GM21381 (cell line): ENCODE results near the gene PTPA.
"Not testable (repeated sequence)": the region's sequence is repeated elsewhere in the genome, so short reads cannot be mapped to it uniquely, and the experiment has no call there.

Source experiments
- ATAC-seq: cut with Tn5 transposase; IDR thresholded peaks from one replicate; pipeline ENCODE4 v1.9.1; 2021; ENCODE audit warnings: mild to moderate bottlenecking, moderate library complexity; ENCODE audit not compliant: unreplicated experiment

PTPA gene

DNA sequence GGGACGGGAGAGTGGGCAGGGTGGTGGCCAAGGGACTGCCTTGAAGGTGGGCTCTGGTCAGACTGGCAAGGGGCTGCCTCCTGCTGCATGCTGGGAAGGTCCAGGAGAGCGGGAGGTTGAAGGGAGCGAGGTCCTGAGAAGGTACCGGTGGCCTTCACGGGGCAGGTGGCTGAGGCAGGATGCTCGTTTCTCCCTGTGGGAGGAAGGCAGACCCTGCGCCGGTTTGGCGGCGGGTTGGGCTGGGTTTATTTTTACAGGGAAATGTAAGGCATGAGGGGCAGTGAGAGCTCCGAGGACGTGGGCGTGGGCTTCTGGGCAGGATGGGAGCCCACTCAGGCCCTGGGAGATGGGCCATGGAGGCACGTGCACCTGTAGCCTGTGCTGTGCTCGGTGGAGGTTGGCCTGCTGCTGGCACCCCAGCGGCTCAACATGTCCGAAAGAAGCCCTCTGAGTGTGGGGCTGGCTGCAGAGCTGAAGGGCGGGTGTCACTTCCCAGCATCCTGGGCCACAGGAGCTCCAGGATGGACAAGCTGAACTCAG, 39.5 kb downstream of the PTPA start:
- ATAC-seq, result no peak

DNA sequence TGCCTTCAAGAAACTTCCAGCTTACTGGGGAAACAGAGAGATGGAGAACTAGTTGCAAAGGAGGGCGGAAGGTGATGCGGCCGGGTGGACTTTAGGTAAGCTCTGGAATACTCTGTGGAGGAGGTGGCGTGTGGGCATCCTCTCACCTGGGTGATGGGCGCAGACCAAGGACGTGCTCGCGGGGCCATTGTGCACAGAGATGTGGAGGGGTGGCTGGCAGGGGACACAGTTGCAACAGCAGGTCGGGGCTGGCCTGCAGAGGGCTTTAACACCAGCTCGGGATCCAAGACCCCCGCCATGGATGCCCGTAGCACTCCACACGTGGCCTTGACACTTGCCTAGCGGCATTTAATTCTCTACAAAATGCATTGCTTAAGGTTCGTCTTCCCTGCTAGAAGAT, 40.3 kb downstream of the PTPA start:
- no peak for ATAC-seq

DNA sequence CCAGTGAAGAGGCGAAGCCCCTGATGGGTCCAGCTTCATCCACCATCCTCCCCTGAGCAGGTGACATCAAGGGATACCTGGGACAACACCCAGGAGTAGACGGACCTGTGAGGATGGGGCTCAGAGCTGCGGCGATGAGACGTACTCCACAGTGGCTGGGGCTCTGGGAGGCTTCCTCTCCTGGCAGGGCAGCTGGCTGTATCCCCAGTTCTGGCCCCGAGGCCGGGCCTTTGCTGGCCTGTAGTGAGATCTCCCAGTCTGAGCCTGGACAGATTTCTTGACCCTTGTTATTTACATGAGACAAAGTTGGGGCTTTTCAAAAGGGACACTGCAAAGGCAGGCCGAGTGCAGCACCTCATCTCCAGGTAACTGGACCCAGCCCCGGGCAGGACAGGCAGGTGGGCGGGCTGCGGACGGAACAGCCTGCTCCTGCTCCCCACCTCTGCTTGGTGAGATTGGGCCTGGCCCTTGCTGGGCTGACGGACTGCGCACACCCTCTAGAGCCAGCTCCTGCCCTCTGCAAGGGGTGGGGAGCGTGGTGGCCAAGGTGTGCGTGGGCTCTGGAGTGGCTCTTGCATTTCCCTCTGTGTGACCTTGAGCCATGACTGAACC, 43.8 kb downstream of the PTPA start:
- ATAC-seq, result no peak

DNA sequence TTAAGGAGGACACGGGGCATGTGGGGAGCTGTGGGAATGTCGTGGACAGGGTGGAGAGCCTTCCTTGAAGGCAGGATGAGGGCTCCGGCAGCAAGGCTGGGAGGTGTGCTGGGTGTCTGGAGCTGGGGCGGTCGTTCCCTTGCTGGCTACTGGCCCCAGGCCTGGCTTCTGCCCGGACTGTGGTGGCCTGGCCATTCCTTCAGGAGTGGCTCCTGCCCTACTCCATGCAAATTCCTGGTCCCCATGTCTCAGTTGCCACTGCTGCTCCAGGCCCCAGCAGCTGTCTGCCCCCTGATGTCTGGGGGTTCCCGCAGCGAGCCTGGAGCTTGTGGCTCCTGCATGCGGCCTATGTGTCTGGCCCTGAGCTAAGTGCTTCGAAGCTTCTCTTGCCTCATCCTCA, 44.9 kb downstream of the PTPA start:
- ATAC-seq, result no peak

DNA sequence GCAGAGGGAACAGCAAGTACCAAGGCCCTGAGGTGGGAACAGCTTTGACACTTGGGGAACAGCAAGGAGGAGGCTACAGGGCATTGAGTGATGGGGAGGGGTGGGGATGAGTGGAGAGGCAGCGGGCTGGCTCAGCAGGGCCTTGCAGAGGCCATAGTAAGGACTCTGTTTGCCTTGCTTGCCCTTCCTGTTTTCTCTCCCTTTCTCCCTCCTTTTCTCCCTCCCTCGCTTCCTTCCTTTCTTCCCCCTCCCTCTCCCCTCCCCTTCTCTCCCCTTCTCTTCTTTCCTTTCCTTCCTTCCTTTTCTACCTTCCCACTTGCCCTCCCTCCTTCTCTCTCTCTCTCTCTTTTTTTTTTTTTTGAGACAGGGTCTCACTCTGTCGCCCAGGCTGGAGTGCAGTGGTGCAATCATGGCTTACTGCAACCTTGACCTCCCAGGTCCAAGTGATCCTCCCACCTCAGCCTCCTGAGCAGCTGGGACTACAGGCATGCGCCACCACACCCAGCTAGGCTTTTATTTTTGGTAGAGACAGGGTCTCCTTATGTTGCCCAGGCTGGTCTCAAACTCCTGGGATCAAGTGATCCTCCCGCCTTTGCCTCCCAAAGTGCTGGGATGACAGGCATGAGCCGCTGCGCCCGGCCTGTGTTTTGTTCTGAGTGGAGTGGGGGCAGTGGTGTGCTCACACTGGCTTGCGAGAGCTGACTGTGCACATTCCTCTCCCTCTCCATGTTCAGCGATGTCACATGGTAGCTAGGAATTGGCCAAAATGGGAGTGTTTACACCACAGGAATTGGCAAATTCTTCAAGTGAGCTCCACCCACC, 49.7 kb downstream of the PTPA start:
- no peak for ATAC-seq

DNA sequence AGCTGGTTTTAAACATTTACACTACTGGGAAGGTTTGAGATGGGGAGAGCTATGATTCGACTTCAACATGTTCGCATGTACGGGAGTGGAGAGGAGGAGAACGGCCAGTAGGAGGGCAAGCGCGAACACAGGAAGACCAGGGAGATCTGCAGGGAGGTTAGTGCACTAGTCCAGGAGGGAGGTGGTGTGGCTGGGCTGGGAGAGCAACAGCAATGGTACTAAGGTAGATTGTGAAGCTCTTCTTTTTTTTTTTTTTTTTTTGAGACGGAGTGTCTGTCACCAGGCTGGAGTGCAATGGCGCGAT, 50.3 kb downstream of the PTPA start:
- ATAC-seq, result no peak

DNA sequence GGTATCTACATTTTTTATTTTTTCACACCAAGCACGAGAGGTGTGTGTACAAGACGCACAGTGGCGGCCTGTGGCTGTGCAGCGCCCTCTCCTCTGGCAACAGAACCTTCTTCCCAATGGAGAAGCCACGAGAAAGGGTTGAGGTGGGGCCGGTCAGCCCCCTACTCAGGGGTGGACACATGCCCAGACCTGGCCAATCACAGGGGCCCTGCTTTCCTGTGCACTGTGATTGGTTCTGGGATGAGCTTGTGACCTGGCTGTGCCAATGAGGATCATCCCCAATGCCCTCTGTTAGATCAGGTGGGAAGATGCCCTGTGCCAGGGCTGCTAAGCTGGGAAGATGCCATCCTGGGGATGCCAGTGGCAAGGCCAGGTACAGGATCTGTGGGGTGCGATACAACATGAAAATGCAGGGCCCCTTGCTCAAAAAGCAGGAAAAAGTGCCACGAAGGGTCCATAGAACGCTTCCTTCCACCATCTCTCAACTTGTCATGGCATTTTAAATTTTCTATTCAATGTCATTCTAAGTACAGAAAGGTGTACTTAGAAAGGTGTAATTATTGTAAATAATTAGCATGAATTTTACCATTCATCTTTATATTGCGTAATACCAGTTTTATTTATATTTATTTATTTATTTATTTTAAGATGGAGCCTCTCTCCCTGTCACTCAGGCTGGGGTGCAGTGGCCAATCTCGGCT, 51.4 kb downstream of the PTPA start:
- ATAC-seq, result no peak

DNA sequence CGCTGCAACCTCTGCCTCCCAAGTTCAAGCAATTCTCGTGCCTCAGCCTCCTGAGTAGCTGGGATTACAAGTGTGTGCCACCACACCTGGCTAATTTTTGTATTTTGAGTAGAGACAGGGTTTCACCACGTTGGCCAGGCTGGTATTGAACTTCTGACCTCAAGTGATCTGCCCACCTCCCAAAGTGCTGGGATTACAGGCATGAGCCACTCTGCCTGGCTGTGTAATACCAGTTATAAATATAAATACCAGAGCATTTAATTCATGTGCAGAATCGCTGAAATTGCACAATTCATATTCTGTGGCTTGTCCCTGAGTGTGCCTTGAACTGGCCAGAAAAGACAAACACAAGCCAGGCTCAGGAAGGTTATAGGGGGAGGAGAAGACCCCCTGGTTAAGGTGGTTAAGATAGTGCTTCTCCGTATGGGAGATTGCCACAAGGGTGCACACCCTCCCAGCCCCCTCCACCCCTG, 52.0 kb downstream of the PTPA start:
- not testable (repeated sequence) for ATAC-seq

DNA sequence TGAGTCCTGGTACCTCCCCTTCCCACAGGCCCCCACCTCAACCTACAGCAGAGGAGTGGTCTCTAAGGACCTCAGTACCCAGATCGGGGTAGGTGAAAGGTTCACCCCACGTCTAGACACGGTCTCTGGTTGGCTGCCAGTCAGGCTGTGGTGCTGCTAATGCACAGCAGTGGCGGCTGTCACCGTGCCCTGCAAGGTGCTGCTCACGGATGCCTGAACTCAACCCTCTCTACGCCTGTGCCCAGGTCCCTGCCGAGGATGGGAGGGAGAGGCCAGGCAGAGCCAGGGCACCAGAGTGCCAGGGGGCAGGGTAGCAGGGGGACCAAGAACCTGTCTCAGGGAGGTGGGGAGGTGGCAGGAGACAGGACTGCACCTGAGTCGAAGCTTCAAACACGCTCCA, 52.5 kb downstream of the PTPA start:
- no peak for ATAC-seq

DNA sequence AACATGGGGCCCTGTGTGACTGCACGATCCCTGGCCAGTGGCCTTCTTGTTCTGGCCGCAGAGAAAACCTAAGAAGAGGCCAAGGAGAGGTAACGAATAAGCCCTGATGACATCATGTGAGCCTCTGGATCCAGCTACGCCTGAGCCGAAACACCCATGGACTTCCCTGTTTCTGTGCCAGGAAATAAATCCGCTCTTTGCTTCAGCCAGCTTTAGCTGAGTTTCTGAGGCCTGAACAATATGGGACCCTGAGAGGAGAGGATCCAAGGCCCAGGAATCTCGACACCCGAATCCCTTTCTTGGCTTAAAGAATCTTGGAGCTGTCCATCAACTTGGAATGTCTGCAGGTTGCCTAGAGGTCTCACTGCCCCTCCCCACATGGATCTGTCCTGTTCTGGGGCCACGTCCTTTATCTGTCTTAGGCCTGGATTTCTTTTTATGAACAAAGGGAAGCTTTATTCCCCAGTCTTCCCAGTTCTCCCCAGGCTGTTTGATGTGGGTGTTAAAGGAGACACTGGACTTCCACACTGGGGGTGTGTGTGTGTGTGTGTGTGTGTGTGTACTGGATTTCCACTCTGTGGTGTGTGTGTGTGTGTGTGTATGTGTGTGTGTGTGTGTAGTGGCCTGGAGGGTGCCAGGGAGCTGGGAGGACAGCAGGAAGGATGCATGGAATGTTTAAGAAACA, 53.2 kb downstream of the PTPA start:
- ATAC-seq, result no peak

DNA sequence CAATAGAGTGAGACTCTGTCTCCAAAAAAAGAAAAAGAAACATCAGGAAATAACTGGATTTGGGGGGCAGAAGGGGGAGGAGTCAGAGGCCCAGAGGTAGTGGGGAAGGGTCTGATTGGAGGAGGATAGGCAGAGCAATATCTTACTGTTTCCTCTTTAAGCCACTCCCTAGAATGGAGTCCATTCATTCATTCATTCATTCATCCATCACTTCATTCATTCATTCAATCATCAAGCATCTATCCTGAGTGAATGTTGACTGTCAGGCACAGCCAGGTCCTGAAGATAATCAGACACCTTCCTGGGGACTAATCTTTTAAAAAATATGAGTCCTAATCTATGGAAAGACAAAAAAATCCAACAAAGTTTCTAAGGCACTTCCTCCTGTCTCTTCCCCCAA, 54.0 kb downstream of the PTPA start:
- no peak for ATAC-seq

DNA sequence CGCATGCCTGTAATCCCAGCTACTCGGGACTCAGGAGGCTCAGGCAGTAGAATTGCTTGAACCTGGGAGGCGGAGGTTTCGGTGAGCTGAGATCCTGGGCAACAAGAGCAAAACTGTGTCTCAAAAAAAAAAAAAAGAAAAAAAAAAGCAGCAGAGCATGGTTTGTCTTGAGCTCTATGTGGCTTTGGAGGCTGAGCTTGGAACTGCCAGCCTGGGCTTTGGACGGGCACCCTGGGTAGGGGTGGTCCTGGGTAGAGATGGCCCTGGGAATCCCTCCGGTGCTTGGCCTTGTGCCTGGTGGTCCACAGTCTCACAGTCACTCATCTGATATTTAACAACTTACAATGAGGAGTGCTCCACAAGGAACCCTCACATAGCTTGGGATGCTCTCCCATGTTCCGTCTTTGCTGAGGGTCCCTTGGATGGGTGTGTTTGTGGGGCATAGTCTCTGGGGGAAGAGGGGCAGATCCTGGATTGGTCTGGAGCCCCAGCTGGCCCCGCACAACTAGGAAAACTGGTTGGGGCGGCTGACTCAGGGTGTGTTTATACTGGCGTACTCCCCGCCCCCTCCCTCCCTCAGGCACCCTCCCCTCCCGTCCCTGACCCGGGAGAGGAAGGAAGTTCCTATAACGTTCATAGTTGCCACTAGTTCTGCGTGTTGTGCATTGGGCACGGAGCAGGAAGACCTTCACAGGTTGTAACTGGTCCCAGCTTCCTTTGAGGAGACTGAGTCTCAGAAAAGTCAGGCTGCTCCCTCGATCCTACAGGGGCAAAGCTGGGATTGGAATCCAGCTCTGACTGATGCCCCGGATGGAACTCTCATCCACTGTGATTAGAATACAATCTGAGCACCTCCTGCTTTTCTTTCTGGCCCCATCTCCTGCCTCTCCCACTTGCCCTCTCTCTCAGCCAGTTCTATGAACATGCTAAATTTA, 55.7 kb downstream of the PTPA start:
- no peak for ATAC-seq

DNA sequence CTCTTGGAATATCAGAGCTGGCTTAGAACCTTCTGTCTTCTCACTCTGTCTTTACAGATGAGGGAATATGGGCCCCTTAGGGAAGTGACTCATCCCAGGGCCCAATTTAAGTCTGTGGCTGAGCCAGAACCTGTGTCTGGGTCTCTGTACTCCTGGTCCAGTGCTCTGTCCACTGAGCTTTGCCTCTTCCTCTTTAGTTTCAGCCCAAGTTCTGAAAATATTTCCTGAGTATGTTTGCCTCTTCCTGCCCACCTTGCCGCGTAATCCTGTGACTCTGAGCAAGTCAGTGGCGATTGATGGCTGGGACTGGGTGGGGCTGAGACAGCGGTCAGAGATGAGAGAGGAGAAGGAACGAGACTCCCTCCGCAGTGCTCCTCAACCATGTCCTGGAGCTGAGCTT, 59.0 kb downstream of the PTPA start:
- no peak for ATAC-seq

DNA sequence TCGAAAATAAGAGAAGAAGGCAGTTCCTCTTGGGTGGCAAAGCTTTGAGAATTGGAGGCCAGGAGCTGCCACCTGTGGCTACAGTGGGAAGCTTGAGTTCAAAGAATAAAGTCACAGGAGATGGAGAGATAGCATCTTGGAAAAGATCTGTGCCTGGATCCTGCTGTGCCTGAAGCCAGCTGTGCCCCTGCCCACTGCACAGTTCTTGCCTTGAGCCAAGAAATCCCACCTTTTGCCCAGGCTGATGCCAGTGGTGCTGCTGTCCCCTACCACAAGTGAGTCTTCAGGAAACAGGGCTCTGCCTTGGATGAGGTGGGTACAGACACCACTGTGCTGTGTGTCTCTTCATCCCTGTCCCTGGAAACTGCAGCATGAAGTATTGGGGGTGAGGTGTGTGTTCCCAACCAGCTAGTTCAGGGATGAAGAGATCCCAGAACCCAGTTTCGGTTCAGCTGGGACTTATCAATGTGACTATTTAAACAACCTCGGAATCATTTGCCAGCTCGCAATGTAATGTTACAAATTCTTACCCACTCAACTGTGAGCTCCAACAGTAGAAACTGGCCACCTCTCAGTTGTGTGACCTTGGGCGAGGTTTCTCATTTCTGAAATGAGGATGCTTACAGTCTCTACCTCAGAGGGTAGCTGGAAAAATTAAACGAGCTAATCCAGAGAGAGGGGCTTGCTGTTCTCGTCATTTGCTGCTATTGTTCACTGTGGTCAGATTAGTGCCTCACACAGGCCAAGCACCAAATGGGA, 61.0 kb downstream of the PTPA start:
- no peak for ATAC-seq

DNA sequence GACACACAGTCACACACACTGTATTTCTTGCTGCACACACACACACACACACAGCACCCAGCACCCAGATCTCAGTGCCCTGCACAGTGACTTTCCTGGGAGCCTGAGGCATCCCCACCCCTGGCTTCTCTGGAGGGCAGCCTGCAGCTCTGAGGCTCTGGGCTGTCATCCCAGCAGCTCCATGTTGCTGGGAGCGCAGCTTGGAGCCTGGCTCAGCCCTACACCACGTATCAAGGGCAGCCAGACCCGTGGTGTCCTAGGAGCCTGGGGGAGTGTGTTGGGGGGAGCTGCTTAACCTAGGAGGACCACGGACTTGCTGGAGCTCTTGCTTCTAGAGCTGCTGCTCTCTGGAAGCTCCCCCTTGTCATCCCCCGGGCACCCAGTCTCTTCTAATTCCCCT, 61.6 kb downstream of the PTPA start:
- no peak for ATAC-seq

DNA sequence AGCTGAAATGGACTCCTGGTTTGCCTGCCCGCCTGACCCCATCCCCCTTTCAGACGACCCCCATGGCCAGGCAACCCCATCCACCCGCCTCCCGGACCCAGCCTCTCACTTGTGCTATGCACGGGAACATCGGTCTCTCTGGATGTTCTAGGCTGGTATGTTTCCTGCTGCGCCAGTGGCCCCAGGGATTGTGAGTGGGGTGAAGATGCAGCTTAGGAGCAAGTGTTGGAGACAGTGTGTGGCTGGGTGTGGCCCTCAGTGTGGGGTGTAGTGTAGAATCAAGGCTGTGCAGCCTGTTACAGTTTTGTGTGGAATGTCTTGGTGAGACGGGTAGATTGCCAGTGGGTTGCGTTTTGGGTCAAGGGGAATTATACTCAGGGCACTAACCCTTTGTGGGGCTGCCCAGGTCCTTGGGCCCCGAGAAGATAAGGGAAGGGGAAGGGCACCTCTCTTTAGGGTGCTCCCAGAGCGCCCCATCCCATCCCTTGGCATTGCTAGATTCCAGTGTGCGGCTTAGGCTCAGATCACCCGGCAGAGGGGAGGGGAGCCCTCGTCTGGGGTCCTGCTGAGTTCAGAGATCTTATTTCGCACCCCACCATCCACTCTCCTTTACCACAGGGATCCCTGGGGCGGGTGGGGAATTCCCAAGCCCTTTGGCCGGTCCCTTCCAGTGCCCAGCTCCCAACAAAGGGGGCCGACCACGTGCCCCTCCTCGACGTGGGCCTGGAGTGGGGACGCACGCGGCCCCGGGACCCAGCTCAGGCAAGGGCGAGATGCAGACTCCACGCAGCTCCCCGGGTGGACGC, 62.3 kb downstream of the PTPA start:
- no peak for ATAC-seq

DNA sequence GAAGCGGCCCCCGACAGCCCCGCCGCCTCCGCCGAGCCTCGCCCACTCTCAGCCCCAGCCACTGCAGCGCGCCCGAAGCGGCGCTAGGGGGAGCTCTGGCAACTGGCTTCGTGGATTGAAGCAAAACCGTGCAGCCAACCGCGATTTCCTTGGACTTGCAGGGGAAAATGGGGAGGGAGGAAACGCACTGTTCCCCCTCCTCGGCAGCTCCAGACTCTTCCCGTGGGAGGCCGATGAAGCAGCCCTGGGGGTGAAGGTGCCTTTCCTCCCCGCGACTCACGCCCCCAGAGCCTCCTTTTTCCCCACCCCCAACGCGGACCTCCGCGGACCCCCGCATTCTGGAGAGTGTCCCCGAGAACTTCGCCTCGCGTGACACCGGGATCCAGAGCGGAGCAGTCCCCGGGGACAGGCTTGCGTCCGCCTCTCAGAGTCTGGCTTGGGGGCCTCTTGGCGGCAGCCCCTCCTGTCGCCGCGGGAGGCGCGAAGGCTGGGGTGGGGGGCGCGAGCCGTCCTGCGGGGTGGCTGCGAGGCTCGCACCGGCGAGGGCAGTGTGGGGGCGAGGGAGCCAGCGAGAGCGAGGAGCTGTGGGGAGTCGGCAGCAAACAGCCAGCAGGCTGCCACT, 63.0 kb downstream of the PTPA start:
- ATAC-seq, result no peak
